Heart left ventricle (tissue), 13 donors: ENCODE results near the gene PODXL2.

Experiments used
- POLR2A ChIP-seq, 2 donors: fragments of 450-650 bp; IDR thresholded peaks; one replicate each; pipeline ENCODE4 v1.6.1; 2017; ENCODE audit warnings: antibody characterized with exemption in 2 of 2, mild to moderate bottlenecking in 2 of 2, moderate library complexity in 2 of 2
- TF ChIP-seq, protein P1 (sequence below), 12 donors: fragments of 200-600 bp; sonication (generic) in 4 of 12; IDR thresholded peaks; one replicate each; pipeline versions ENCODE4 v1.5.0 to v1.8.0; 2018 to 2022; ENCODE audit warnings: antibody characterized with exemption in 12 of 12, mild to moderate bottlenecking in 5 of 12
- donor health status: ischemic (EF 13 %, LVEDD 7.1; RV severe dilation, severe dysfunction).
- donor health status: DM: no; HTN: yes; CAD: no.
- donor health status: DM: no; HTN: no; CAD: no.
- donor health status: ischemic (EF 25% LVEDD 6.9; RV normal size, moderate dysfunction).
- donor health status: ischemic (EF 25% LVEDD 5.7; RV mildly dilated, moderate dysfunction).
- donor health status: ischemic (EF 35%, LVEDD 5.7; RV mildly dilated, moderate dysfunction).
- donor health status: nonischemic (EF 11% LVEDD 7.7; RV severe dilation, severe dysfunction).
- donor health status: DM: yes; HTN: yes; CAD: no.
- donor health status: PGD.
- donor health status: ischemic (EF 29% LVEDD 5.4; RV normal size, mild dysfunction).
- donor health status: nonischemic (EF 23%, LVEDD 6.1; RV moderate dilation, normal function).

GRCh38 chr3:127632035-127632820 is 3.2 kb downstream of the PODXL2 start:
- TF ChIP-seq, protein P1, sequence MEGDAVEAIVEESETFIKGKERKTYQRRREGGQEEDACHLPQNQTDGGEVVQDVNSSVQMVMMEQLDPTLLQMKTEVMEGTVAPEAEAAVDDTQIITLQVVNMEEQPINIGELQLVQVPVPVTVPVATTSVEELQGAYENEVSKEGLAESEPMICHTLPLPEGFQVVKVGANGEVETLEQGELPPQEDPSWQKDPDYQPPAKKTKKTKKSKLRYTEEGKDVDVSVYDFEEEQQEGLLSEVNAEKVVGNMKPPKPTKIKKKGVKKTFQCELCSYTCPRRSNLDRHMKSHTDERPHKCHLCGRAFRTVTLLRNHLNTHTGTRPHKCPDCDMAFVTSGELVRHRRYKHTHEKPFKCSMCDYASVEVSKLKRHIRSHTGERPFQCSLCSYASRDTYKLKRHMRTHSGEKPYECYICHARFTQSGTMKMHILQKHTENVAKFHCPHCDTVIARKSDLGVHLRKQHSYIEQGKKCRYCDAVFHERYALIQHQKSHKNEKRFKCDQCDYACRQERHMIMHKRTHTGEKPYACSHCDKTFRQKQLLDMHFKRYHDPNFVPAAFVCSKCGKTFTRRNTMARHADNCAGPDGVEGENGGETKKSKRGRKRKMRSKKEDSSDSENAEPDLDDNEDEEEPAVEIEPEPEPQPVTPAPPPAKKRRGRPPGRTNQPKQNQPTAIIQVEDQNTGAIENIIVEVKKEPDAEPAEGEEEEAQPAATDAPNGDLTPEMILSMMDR (IDR thresholded peaks at IDR 0.05) = no peak
- TF ChIP-seq POLR2A (IDR thresholded peaks at IDR 0.05) = no peak
